GM18520 (cell line): ENCODE results near the gene MEAK7.

Experiments
- ATAC-seq: cut with Tn5 transposase; IDR thresholded peaks from one replicate; pipeline ENCODE4 v1.9.1; 2021; ENCODE audit not compliant: unreplicated experiment

The MEAK7 gene

DNA sequence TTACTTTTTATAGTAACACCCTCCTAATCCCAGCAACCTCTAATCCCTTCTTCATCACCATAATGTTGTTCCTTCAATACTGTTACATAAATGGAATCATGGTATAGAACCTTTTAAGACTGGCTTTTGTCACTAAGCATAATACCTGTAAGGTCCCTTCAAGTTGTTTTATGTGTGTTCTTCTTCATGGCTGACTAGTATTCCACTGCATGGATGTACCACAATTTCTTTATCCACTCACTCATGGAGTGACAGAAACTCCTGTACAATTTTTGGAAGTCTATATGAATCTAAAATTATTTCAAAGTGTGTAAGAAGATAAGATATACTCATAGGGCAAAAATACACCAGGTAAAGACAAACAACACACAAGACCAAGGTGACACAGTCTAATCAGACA is 36.8 kb downstream of the MEAK7 start:
- ATAC-seq: no peak

DNA sequence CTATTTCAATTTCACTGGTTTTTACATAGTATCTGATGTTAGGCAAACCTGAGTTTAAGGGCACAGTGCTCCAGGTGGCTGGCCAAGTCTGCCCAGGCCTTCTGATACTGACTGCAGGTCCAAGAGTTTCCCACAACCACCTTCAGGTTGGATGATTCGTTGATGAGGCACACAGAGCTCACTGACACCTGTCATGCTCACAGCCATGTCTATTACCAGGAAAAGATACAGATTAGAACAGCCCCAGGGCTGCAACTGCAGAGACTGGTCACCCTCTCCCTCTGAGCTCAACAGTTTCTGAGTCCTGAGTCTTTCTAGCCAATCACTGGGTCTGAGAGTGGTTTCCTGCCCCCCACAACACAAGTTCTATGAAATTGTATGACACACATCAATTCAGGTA is 37.2 kb downstream of the MEAK7 start:
- no peak for ATAC-seq

DNA sequence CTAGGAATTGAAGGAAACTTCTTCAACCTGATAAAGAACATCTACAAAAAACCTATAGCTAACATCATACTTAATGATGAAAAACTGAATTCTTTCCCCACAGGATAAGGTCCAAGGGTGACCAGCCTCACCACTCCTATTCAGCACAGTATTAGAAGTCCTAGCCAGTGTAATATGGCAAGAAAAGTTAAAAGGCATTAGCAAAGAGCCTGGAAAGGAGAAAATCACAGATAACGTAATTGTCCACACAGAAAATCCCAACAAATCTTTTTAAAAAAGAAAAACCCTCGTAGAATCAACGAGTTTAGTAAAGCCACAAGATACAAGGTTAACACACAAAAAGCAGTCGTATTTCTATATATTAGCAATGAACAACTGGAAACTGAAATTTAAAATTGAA is 37.8 kb downstream of the MEAK7 start:
- ATAC-seq: no peak

DNA sequence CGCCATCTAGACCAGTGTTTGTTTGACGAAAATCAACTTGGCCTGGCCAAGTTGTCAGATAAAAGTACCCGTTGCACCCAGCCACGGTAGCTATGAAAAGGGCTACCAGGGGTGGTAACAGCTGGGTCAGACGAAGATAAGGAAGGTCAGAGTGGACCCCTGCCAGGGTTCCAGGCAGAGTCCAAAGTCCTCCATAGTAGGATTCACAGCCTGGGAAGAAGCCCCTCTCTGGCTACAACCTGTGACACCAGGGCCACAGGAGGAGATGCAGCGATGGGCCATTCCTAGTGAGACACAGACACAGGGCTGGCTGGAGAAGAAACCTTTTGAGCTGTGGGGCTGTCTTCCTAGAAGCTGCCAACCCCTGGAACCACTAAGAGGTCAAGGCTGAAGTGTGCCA is 39.3 kb downstream of the MEAK7 start:
- ATAC-seq: no peak

DNA sequence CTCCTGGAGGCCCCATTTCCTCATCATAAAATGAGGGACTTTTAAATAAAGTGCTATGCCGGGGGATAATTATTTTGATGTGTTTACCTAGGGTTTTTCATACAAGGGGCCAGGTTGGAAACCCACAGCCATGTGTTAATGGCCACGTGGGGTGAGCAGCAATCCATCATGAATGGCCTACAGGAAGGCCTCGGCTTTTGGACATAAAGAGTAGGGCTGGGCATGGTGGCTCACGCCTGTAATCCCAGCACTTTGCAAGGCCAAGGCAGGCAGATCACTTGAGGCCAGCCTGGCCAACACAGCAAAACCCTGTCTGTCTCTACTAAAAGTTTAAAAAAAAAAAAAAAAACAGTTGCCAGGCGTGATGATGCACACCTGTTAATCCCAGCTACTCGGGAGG is 40.3 kb downstream of the MEAK7 start:
- ATAC-seq: no peak

DNA sequence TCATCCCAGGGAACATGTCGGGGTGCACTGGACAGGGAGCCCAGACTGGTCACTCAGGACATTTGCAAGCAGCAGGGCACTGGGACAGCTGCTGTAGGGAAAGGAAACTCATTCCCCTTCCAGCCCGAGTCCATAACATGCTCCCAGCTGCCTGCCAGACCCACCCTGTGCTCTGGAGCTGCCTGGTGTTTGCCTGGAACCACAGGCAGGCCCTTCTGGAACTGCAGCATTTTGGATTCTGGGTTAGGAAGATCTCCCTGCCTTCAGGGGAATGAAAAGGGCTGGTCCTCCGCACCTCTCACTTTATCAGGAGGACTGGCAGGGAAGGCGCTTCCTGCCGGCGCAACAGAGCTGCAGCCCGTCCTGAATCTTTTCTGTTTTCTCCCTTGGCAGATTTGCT is 41.2 kb downstream of the MEAK7 start:
- ATAC-seq: no peak

DNA sequence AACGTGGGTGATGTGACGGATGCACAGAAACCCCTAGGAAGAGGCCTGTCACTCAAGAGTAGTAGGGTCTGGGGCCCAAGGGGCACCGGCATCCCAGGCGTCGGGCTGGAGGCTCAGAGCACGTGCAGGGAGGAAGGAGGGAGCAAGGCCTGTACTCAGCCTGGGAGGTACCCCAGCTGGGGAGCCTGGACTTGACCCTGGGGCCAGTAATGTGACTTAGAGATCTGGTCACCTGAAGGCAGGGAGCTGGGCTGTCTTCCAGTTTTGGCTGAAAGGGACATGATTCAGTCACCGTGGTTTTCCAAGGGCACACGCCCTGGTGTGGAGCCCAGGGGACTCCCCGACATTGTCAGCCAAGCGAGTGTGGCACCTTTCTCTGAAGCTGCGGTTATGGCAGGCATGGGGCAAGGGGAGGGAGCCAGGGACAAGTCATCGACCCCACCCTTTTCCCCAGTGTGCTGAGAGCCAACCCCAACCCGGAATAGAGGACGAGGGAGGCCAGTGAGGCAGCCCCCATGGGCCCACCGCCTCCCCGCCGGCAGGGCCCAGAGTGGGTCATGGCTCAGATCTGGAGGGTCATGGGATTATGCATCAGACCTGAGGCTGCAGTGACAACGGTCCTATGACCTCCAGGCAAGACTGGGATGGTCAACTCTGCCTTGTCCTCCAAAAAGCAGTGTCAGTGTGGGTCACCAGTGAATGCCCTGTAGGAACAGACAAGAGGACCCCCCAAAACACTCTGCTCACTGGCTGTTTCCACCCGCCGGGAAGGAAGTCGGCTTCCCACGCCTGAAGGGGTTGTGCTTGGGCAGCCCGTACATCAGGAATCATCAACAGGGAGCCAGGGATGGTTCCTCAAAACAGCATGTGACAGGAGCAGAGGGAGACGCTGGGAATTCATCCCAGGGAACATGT is 41.9 kb downstream of the MEAK7 start:
- ATAC-seq: no peak

DNA sequence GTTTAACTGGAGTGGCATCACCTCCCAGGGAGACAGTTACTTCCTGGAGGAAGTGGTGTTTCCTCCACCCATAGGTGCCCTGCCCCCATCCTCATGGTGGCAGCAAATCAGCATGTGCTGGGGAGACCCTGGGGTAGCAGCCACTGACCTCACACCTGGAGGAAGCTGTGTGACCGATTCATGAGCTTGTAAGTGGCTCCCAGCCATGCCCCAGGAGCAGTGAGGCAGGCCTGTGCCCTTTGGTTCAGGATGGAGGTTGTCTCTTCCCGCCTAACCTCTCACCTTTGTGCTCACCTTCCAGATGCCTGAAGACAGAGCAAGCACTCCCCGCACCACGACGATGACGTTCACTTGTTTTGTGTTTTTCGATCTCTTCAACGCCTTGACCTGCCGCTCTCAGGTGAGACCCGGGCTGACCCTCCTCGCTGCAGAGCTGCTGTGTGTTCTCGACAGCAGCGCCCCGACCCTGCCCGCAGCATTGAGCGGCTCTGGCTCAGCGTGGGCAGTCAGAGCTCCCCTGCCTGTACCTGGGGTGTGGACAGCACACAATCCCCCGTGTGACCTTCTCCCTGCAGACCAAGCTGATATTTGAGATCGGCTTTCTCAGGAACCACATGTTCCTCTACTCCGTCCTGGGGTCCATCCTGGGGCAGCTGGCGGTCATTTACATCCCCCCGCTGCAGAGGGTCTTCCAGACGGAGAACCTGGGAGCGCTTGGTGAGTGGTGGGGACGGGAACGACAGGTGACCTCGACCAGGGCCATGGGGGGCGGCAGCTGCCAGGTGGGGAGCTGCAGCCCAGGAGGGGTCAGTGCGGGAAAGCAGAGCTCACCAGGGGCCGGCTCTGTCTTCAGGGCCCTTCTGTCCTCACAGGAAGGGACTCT is 42.8 kb downstream of the MEAK7 start:
- ATAC-seq: no peak

DNA sequence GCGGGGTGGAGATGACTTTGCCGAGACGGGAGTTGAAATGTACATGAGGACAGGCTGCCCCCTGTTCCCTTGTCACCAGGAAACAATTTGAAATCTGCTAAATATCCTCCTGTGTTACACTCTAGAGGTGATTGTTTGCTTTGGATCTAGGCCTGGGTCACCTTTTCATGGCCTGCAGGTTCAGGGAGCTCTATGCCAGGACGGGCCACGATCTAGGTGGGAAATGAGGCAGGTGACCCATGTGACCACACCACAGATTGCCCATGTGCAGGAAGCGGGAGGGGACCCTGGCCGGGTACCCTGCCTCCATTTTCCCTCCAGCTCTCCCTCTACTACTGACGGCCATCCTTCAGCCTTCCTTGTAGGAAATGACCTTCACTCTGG is 43.4 kb downstream of the MEAK7 start:
- ATAC-seq: no peak

DNA sequence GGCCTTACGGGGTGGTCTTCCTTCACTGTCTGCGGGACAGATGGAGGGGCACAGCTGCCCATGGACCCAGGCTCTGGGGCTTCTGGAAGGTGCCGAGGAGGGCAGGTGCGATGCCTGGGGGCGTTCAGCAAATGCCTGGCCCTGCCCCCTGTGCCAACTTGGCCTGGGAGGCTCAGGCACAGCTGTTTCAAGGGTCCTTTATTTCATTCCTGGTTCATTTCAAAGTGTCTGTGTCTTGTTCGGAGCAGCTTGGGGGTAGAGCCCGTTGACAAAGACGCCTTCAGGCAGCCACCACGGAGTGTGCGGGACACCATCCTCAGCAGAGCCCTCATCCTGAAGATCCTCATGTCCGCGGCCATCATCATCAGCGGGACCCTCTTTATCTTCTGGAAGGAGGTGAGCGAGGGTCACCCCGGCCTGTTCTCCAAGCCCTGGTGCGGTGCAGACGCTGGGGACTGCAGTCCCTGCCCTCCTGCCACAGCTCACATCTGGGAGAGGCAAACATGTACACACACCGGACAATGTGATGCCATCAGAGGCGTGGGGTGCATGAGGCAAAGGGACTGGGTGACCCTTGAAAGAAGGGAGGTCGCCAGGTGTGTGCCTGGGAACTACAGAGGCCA is 43.9 kb downstream of the MEAK7 start:
- ATAC-seq: no peak

DNA sequence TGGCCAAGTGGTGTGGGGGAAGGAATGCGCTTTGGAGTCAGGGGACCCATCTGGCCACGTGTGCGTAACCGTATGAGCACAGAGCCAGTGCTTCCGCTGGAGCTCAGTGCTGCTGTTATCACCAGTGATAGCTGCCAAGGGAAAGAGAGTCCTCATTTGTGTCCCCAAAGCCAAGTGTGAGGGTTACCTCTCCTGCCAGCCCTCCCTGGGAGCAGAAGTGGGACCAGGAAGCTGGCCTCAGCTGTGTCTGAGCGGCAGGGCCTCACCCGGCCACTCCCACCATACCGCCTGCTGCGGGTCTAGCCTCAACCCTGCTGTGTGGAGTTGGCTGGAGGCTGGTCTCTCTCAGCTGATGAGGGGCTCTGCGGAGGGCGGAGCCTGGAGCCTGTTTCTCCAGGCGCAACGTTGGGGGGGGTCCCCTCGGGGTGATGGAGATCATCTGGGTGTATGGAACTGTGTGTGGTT is 44.5 kb downstream of the MEAK7 start:
- ATAC-seq: no peak

DNA sequence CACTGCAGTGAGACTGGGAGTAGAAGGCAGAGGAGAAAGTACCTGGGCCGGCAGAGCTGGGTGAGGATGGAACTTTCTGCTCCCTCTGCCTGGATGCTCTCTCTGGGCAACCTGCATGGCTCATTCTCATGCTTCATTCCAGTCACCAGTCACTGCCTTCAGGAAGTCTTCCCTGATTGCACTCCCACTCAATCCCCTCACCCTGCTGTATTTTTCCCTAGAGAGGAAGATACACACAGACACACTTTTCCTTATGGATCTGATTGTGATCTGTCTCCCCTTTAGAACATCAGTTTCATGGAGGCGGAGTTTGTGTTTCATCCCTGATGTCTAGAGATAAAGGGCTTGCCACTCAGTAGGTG is 44.9 kb downstream of the MEAK7 start:
- ATAC-seq: no peak

DNA sequence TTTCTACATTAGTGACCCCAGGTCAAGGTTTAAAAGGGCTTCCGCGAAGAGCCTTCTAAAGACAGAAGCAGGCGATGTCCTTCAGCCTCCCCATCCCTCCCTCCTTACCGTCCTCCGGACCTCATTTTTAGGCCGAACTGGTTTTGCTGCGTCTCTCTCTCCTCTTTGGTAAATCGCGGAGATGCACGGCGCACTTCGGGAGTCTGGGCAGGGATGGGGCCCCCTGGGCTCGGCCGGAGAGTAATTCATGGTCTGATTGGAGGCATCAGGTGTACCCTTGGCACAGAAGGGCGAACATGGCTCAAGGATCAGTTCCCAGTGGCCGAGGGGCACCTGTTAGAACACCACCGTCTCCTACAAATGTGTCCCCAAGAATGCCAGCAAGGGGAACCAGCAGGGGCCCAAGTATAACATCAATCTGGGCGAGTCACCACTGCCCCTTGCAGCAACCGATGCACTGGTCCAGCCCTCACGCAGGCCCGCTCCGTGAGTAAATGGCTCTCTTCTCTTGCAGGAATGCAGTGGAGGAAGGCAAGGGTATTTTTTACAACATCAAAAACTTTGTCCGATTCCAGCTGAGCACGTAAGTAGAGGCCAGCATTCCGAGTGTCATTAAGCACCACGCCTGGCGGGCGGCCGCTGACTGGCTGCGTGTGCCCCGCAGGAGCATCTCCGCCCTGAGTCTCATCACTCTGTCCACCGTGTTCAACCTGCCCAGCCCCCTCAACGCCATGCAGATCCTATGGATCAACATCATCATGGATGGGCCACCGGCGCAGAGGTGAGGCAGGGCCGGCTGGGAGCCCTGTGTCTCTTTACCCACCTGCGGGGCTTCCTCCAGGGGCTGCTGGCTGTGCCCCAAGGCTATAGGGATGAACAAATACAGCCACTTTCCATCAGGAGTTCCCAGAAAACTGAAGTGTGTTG is 45.6 kb downstream of the MEAK7 start:
- no peak for ATAC-seq

DNA sequence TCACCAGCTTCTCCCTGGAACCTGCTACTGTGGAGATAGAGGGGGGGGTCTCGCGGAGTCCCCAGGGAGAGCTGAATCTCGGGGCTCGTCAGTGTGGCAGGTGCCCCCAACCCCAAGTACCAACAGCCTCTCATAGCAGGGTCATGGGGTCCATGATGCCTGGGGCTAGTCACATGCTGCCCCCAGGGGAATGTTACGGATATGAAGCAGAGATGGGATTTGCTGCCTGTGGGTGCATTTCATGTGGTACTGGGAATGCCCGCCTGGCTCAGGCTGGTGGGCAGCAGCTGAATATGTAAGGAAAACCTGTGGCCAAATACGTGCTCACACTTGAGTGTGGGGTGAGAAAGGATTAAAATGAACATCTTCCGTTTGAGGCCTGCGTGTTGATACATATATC is 49.4 kb downstream of the MEAK7 start:
- no peak for ATAC-seq
